A673 (cell line): ENCODE results near the gene CXCL12. TPM values are rescaled to one million over a fixed set of nuclear protein-coding genes. Genes with fewer than 3 reads are reported as not detected.

Source experiments
- BruUV-seq: library from RNA; stranded (reverse); fragments of 400-500 nt; replicated peaks from 2 replicates; lab custom pipeline; 2021; lab: Mats Ljungman, UMichigan
- CTCF ChIA-PET: fragments of 300-600 bp; sonication (Branson Sonifier 250); formaldehyde crosslinking; loops from one replicate; lab custom pipeline; 2022; ENCODE audit warnings: antibody characterized with exemption; lab: Charles Lee
- POLR2A ChIA-PET: fragments of 300-600 bp; sonication (Branson Sonifier 250); formaldehyde crosslinking; loops from one replicate; lab custom pipeline; 2022; ENCODE audit warnings: antibody characterized with exemption; ENCODE audit not compliant: low non-redundant PET; lab: Charles Lee
- DNase-seq: peaks from one replicate; pipeline ENCODE4 v3.0.0-alpha.2; 2015; ENCODE audit warnings: low spot score
- H3K27ac ChIP-seq: fragments of 200-600 bp; sonication (generic); 2 replicates; pipeline ENCODE4 v1.5.1; 2016; ENCODE audit warnings: mixed run types, low read depth, mild to moderate bottlenecking, mixed read lengths, antibody characterized with exemption, low read length; ENCODE audit not compliant: poor library complexity, severe bottlenecking
- H3K27me3 ChIP-seq: fragments of 200-600 bp; sonication (generic); replicated peaks from 2 replicates; pipeline ENCODE4 v1.6.1; 2017; ENCODE audit warnings: mixed run types, low read depth, mild to moderate bottlenecking, mixed read lengths, antibody characterized with exemption, low read length; ENCODE audit not compliant: insufficient read depth, poor library complexity
- H3K36me3 ChIP-seq: fragments of 200-600 bp; sonication (generic); 2 replicates; pipeline ENCODE4 v1.6.1; 2016; ENCODE audit warnings: mixed run types, mild to moderate bottlenecking, mixed read lengths, antibody characterized with exemption, low read length; ENCODE audit not compliant: insufficient read depth, poor library complexity, severe bottlenecking
- H3K4me1 ChIP-seq: fragments of 200-600 bp; sonication (generic); 2 replicates; pipeline ENCODE4 v1.6.1; 2017; ENCODE audit warnings: mixed run types, mild to moderate bottlenecking, mixed read lengths, antibody characterized with exemption, low read length; ENCODE audit not compliant: insufficient read depth, poor library complexity, severe bottlenecking
- H3K4me3 ChIP-seq: fragments of 200-600 bp; sonication (generic); 2 replicates; pipeline ENCODE4 v1.5.1; 2016; ENCODE audit warnings: low read depth, mixed run types, mild to moderate bottlenecking, mixed read lengths, low read length; ENCODE audit not compliant: poor library complexity, severe bottlenecking
- H3K9me3 ChIP-seq: fragments of 200-600 bp; sonication (generic); 2 replicates; pipeline ENCODE4 v1.6.1; 2016; ENCODE audit warnings: mixed run types, low read depth, mild to moderate bottlenecking, mixed read lengths, antibody characterized with exemption, low read length; ENCODE audit not compliant: poor library complexity, severe bottlenecking
- EZH2 ChIP-seq: fragments of 200-600 bp; sonication (generic); IDR thresholded peaks from 2 replicates; pipeline ENCODE4 v1.6.1; 2017; ENCODE audit warnings: borderline replicate concordance, low read depth, mild to moderate bottlenecking, mixed read lengths, antibody characterized with exemption, low read length; ENCODE audit not compliant: poor library complexity, severe bottlenecking
- intact Hi-C: fragments of 100-400 bp; cut with micrococcal nuclease; formaldehyde crosslinking; loops from one replicate; pipeline ENCODE4 v1.10.0; 2022; ENCODE audit not compliant: unreplicated experiment
- total RNA-seq: library from RNA; stranded (reverse); gene quantifications from 2 replicates; pipeline ENCODE4 v1.2.3, GENCODE V29; 2021
- TF ChIP-seq, protein P1 (sequence below): fragments of 300-800, 200-600 bp; sonication (generic); conservative IDR thresholded peaks from 2 replicates; pipeline ENCODE4 v1.5.1; 2017; ENCODE audit warnings: low read depth, mild to moderate bottlenecking, antibody characterized with exemption, low read length, moderate library complexity, mixed read lengths

CXCL12 gene
- total RNA-seq, 1 experiment from 2014 or later: 0.30 TPM

- no peaks in the 10 kb centered on the region for H3K9me3 ChIP-seq
- H3K36me3 ChIP-seq: no peaks in the 10 kb centered on the region
- no TSS peak for BruUV-seq
- DNase-seq: no peak
- H3K4me1 ChIP-seq: no peaks in the 10 kb centered on the region
- TF ChIP-seq EZH2: no peak
- TF ChIP-seq, protein P1, sequence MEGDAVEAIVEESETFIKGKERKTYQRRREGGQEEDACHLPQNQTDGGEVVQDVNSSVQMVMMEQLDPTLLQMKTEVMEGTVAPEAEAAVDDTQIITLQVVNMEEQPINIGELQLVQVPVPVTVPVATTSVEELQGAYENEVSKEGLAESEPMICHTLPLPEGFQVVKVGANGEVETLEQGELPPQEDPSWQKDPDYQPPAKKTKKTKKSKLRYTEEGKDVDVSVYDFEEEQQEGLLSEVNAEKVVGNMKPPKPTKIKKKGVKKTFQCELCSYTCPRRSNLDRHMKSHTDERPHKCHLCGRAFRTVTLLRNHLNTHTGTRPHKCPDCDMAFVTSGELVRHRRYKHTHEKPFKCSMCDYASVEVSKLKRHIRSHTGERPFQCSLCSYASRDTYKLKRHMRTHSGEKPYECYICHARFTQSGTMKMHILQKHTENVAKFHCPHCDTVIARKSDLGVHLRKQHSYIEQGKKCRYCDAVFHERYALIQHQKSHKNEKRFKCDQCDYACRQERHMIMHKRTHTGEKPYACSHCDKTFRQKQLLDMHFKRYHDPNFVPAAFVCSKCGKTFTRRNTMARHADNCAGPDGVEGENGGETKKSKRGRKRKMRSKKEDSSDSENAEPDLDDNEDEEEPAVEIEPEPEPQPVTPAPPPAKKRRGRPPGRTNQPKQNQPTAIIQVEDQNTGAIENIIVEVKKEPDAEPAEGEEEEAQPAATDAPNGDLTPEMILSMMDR: no peak
- ChIA-PET CTCF (no interaction called here), POLR2A (no interaction called here)
- intact Hi-C loops: no loop called here
- no peaks in the 10 kb centered on the region for H3K27me3 ChIP-seq
- no peak overlapping the region for H3K27ac ChIP-seq
- no peak overlapping the region for H3K4me3 ChIP-seq
Measured at GRCh38 chr10:44330431-44330830, 54.5 kb downstream of the CXCL12 start.

DNA sequence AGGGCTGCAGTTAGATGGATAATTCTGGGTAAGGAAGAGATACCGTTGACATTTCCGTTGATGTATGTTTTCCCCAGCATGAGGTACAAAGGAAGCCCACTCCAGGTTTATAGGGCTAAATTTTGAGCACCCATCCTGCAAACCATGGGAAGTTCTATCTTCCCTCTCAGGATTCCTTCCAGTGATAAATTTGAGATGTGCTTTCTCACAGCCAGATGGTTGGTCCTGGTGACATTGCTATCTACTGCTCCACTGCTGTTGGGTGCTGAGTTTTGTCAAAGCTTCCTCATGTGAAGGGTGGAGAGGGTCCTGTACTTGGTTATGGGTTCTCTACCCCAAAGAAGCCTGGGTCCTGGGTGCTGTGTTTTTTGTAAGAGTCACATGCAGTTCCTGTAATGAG lies 57.4 kb downstream of the CXCL12 start:
- no TSS peak for BruUV-seq
- POLR2A ChIA-PET: no interaction called here
- DNase-seq: no peak
- H3K27ac ChIP-seq: no peak overlapping the region
- H3K4me3 ChIP-seq: no peak overlapping the region
- intact Hi-C loops: loop anchor here (10.0 kb wide), 1 partner anchor 527 kb away; no protein-coding TSS in a partner anchor
- TF ChIP-seq, protein P1: no peak
- no peak for TF ChIP-seq EZH2
- no peaks in the 10 kb centered on the region for H3K9me3 ChIP-seq
- CTCF ChIA-PET: no interaction called here
- no peaks in the 10 kb centered on the region for H3K36me3 ChIP-seq
- H3K27me3 ChIP-seq: no peaks in the 10 kb centered on the region
- no peaks in the 10 kb centered on the region for H3K4me1 ChIP-seq
